Prostate gland (tissue), 2 donors: ENCODE data around the gene ANKRD37.

Experiments
- POLR2A ChIP-seq: fragments of 450-650 bp; IDR thresholded peaks from one replicate; pipeline ENCODE4 v1.6.1; 2016; ENCODE audit warnings: antibody characterized with exemption, mild to moderate bottlenecking
- POLR2AphosphoS5 ChIP-seq: sonication (generic); formaldehyde crosslinking; IDR thresholded peaks from one replicate; pipeline ENCODE4 v1.6.1; 2017; ENCODE audit warnings: antibody characterized with exemption
- TF ChIP-seq, protein P1 (sequence below), 4 experiments: fragments of 200-600 bp in 2 of 4; fragments of 450-650 bp in 2 of 4; sonication (generic) in 2 of 4; IDR thresholded peaks; 1 replicate in 3 of 4; 2 replicates in 1 of 4; pipeline ENCODE4 v1.5.1; 2016 to 2019; ENCODE audit warnings: antibody characterized with exemption in 4 of 4, mild to moderate bottlenecking in 2 of 4, moderate library complexity in 2 of 4

DNA sequence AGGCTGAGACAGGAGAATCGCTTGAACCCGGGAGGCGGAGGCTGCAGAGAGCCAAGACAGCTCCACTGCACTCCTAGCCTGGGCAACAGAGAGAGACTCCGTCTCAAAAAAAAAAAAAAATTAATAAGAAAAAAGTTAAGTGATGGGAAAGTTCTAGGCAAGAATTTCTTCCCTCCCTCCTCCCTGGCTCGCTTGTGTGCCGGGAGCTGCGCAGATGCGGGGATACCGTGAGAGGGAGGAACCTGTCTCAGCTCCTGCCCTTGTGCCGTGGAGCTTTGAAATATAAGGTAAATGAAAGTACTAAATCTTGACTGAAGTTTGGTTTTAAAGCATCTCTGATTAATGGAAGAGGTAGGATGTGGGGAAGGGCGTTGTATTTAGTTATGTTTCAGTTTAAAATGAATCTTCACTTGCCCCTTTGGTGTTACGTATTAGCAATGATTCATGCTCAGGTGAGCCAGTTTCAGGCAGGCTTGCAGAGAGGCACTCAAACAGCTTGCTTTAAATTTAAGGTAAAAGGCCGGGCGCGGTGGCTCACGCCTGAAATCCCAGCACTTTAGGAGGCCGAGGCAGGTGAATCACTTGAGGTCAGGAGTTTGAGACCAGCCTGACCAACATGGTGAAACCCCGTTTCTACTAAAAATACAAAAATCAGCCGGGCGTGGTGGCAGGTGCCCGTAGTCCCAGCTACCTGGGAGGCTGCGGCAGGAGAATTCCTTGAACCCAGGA is 30.5 kb downstream of the ANKRD37 start:
- TF ChIP-seq, protein P1, sequence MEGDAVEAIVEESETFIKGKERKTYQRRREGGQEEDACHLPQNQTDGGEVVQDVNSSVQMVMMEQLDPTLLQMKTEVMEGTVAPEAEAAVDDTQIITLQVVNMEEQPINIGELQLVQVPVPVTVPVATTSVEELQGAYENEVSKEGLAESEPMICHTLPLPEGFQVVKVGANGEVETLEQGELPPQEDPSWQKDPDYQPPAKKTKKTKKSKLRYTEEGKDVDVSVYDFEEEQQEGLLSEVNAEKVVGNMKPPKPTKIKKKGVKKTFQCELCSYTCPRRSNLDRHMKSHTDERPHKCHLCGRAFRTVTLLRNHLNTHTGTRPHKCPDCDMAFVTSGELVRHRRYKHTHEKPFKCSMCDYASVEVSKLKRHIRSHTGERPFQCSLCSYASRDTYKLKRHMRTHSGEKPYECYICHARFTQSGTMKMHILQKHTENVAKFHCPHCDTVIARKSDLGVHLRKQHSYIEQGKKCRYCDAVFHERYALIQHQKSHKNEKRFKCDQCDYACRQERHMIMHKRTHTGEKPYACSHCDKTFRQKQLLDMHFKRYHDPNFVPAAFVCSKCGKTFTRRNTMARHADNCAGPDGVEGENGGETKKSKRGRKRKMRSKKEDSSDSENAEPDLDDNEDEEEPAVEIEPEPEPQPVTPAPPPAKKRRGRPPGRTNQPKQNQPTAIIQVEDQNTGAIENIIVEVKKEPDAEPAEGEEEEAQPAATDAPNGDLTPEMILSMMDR (IDR thresholded peaks at IDR 0.05): no peak
- TF ChIP-seq POLR2A (no peak), POLR2AphosphoS5 (no peak)
